Measurements from ENCODE around the gene GSK3B.

GSK3B gene

DNA sequence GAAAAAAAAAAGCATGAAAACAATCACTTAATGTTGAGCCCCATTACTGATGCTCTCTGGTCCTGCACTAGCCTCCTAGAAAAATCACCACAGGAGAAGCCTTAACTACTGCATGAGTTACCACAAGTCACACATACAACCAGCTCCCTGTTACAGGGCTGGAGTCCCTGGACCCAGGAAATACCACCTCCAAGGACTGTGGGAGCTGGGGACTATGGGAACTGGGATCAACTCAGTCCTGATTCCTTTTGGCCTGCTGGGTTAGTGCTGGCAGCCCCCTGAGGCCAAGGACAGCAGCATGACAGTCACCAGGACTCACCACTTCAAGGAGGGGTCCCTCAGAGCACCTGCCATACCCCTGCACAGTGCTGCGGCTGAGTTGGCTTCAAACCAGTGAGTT is 311.8 kb downstream of the GSK3B start:
- TF ChIP-seq, protein P1, sequence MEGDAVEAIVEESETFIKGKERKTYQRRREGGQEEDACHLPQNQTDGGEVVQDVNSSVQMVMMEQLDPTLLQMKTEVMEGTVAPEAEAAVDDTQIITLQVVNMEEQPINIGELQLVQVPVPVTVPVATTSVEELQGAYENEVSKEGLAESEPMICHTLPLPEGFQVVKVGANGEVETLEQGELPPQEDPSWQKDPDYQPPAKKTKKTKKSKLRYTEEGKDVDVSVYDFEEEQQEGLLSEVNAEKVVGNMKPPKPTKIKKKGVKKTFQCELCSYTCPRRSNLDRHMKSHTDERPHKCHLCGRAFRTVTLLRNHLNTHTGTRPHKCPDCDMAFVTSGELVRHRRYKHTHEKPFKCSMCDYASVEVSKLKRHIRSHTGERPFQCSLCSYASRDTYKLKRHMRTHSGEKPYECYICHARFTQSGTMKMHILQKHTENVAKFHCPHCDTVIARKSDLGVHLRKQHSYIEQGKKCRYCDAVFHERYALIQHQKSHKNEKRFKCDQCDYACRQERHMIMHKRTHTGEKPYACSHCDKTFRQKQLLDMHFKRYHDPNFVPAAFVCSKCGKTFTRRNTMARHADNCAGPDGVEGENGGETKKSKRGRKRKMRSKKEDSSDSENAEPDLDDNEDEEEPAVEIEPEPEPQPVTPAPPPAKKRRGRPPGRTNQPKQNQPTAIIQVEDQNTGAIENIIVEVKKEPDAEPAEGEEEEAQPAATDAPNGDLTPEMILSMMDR (IDR thresholded peaks at IDR 0.05; ENCODE audit: extremely low read depth, missing control alignments): no peak
- DNase-seq (ENCODE audit: low spot score): no peak

DNA sequence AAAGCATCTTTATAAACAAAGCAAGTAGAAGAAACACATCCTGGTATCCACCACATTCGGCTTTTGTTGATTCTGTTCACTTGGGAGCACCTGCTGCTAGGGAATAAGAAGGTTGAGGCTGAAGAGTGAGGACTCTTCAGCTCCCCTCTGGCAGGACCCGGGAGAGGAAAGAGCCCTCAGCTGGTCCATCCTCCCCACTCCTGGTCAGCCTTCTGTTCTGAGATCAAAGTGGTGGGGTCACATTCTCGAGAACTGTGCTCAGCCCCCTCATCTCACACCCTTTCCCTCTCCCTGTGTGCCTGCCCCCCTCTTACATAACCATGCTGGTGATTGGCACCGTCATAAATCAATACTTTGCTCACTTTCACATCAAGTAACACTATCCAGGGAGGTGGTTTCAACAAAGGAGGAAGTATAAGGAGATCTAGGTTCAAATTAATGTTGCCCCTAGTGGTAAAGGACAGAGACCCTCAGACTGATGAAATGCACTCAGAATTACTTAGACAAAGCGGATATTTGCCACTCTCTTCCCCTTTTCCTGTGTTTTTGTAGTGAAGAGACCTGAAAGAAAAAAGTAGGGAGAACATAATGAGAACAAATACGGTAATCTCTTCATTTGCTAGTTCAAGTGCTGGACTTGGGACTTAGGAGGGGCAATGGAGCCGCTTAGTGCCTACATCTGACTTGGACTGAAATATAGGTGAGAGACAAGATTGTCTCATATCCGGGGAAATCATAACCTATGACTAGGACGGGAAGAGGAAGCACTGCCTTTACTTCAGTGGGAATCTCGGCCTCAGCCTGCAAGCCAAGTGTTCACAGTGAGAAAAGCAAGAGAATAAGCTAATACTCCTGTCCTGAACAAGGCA is 312.7 kb downstream of the GSK3B start, which contains the start of gene NR1I2:
NR1I2 (plus strand) TSS at position 772 of the 869 bp plus-strand sequence.
- no peak for DNase-seq (ENCODE audit: low spot score)
- TF ChIP-seq, protein P1 (IDR thresholded peaks at IDR 0.05; ENCODE audit: extremely low read depth, missing control alignments): no peak

GRCh38 chr3:119779731-119780383 is 314.4 kb downstream of the GSK3B start:
- TF ChIP-seq, protein P1 (IDR thresholded peaks at IDR 0.05; ENCODE audit: extremely low read depth, missing control alignments): no peak
- DNase-seq (ENCODE audit: low spot score): no peak

GRCh38 chr3:119778811-119779210 is 315.4 kb downstream of the GSK3B start:
- DNase-seq (ENCODE audit: low spot score): no peak
- TF ChIP-seq, protein P1 (IDR thresholded peaks at IDR 0.05; ENCODE audit: extremely low read depth, missing control alignments): no peak

- no peak for DNase-seq (ENCODE audit: low spot score)
- TF ChIP-seq, protein P1 (IDR thresholded peaks at IDR 0.05; ENCODE audit: extremely low read depth, missing control alignments): no peak
These were observed 316.1 kb downstream of the GSK3B start for GRCh38 chr3:119778176-119778575.

- no peak for DNase-seq (ENCODE audit: low spot score)
- TF ChIP-seq, protein P1 (IDR thresholded peaks at IDR 0.05; ENCODE audit: extremely low read depth, missing control alignments): no peak
These were observed 317.9 kb downstream of the GSK3B start for GRCh38 chr3:119776304-119776703.

DNA sequence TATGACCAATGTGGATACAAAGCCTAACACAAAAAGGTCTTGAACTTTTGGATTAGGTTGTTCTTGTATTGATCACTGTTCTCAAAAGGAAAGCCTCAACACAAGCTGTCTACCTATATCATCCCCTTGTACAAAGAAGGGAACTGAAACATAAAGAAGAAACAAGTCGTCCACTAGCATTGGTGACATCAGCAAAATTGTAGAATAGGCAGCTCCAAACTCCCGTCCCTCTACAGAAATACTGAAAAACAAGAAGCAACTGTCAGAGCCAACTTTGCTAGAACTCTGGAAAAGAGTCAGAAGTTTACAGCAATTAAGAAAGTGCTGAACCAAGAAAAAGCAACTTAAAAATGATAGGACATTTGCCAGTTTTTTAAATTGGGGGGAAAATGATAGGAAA is 319.8 kb downstream of the GSK3B start:
- peak; percentile 39 for DNase-seq (ENCODE audit: low spot score)
- TF ChIP-seq, protein P1 (IDR thresholded peaks at IDR 0.05; ENCODE audit: extremely low read depth, missing control alignments): no peak

Measured in GM20000 (cell line).